Sigmoid colon (tissue), 4 donors: ENCODE measurements around the gene STARD13.

Experiments
- EP300 ChIP-seq, 4 donors: sonication (generic); formaldehyde crosslinking; IDR thresholded peaks; one replicate each; pipeline ENCODE4 v1.6.1; 2017; ENCODE audit warnings: antibody characterized with exemption in 4 of 4
- POLR2A ChIP-seq, 2 donors: fragments of 450-650 bp; IDR thresholded peaks; one replicate each; pipeline ENCODE4 v1.6.1; 2016; ENCODE audit warnings: antibody characterized with exemption in 2 of 2, mild to moderate bottlenecking in 2 of 2, moderate library complexity in 2 of 2
- POLR2AphosphoS5 ChIP-seq, 4 donors: sonication (generic); formaldehyde crosslinking; IDR thresholded peaks; one replicate each; pipeline ENCODE4 v1.6.1; 2017; ENCODE audit warnings: antibody characterized with exemption in 4 of 4
- TF ChIP-seq, protein P1 (sequence below), 4 experiments: fragments of 450-650 bp in 3 of 4; fragments of 200-600 bp in 1 of 4; IDR thresholded peaks; one replicate each; pipeline ENCODE4 v1.5.1; 2016 to 2019; ENCODE audit warnings: antibody characterized with exemption in 4 of 4, mild to moderate bottlenecking in 3 of 4, moderate library complexity in 2 of 4

DNA sequence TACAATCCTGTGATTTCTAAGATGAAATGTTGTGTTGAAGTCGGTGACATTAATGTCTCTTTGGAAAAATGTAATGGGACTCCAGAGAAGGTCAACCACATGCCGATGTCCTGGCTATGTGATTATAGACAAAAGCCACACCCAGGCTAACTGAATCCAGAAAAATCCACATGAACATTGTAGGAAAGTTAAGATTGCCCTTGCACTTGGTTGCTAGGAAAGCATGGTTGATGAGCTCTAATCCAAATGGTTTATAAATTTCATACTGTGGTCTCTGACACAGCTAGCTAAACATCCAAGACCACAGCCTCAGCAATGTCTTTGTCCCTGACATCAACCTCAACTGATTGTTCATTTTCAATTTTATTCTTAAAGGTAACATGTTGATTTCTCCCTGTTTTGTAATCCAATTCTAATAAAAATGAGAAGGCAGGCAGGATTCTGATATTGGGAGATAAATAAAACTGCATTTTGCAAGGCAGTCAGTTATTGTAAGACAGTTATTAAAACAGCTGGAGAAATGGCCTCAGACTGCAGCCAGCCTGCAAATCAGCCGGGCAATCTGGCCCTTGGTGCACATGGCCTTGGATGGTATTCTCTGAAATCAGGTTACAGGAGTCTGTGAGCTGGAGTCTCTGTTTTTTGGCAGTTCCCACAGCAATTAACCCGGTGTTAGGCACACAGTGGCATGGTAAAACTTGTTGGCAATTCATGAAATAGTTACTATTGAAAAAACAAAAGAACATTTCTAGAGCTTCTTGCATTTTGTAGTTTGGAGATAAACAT is 93.9 kb downstream of the STARD13 start:
- TF ChIP-seq, protein P1, sequence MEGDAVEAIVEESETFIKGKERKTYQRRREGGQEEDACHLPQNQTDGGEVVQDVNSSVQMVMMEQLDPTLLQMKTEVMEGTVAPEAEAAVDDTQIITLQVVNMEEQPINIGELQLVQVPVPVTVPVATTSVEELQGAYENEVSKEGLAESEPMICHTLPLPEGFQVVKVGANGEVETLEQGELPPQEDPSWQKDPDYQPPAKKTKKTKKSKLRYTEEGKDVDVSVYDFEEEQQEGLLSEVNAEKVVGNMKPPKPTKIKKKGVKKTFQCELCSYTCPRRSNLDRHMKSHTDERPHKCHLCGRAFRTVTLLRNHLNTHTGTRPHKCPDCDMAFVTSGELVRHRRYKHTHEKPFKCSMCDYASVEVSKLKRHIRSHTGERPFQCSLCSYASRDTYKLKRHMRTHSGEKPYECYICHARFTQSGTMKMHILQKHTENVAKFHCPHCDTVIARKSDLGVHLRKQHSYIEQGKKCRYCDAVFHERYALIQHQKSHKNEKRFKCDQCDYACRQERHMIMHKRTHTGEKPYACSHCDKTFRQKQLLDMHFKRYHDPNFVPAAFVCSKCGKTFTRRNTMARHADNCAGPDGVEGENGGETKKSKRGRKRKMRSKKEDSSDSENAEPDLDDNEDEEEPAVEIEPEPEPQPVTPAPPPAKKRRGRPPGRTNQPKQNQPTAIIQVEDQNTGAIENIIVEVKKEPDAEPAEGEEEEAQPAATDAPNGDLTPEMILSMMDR (IDR thresholded peaks at IDR 0.05) = no peak
- TF ChIP-seq POLR2A (IDR thresholded peaks at IDR 0.05) (no peak), POLR2AphosphoS5 (IDR thresholded peaks at IDR 0.05) (no peak), EP300 (IDR thresholded peaks at IDR 0.05) (no peak)
